ENCODE results near the gene ZNF423. TPM values are rescaled to one million over a fixed set of nuclear protein-coding genes. Genes with fewer than 3 reads are reported as not detected.

Gene ZNF423
- total RNA-seq, 1 donor from 2014 or later: 19.8 TPM

DNA sequence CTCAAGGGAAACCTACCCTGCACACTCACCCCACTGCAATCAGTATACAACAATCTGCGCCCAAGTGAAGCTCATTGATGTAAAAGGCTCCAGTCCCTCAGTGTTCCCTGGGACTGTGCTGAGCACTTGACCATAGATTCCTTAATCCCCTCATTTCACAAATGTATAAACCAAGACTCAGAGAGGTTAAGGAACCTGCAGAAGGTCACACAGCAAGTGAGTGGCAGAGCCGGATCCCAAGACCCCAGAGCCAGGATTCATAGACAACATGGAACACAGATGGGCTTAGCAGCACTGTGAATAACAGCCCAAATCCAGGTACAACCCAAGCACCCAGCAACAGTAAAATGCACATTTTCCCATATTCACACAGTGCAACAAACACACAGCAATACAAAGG, 256.6 kb downstream of the ZNF423 start:
- H3K4me3 Mint-ChIP-seq: no peak overlapping the region
- no peaks in the 10 kb centered on the region for H3K27me3 Mint-ChIP-seq (ENCODE audit: low read depth)
- no peak overlapping the region for H3K27ac Mint-ChIP-seq
- H3K9me3 Mint-ChIP-seq: no peaks in the 10 kb centered on the region
- H3K4me1 Mint-ChIP-seq: peaks cover 37% of the 10 kb centered on the region
- H3K36me3 Mint-ChIP-seq: no peaks in the 10 kb centered on the region
- DNase-seq (ENCODE audit: low spot score in 2 of 2, unreplicated experiment in 2 of 2): peak in 1 of 2 experiments; percentile 5
- TF ChIP-seq, protein P1, sequence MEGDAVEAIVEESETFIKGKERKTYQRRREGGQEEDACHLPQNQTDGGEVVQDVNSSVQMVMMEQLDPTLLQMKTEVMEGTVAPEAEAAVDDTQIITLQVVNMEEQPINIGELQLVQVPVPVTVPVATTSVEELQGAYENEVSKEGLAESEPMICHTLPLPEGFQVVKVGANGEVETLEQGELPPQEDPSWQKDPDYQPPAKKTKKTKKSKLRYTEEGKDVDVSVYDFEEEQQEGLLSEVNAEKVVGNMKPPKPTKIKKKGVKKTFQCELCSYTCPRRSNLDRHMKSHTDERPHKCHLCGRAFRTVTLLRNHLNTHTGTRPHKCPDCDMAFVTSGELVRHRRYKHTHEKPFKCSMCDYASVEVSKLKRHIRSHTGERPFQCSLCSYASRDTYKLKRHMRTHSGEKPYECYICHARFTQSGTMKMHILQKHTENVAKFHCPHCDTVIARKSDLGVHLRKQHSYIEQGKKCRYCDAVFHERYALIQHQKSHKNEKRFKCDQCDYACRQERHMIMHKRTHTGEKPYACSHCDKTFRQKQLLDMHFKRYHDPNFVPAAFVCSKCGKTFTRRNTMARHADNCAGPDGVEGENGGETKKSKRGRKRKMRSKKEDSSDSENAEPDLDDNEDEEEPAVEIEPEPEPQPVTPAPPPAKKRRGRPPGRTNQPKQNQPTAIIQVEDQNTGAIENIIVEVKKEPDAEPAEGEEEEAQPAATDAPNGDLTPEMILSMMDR (IDR thresholded peaks at IDR 0.05; ENCODE audit: unreplicated experiment): no peak

DNA sequence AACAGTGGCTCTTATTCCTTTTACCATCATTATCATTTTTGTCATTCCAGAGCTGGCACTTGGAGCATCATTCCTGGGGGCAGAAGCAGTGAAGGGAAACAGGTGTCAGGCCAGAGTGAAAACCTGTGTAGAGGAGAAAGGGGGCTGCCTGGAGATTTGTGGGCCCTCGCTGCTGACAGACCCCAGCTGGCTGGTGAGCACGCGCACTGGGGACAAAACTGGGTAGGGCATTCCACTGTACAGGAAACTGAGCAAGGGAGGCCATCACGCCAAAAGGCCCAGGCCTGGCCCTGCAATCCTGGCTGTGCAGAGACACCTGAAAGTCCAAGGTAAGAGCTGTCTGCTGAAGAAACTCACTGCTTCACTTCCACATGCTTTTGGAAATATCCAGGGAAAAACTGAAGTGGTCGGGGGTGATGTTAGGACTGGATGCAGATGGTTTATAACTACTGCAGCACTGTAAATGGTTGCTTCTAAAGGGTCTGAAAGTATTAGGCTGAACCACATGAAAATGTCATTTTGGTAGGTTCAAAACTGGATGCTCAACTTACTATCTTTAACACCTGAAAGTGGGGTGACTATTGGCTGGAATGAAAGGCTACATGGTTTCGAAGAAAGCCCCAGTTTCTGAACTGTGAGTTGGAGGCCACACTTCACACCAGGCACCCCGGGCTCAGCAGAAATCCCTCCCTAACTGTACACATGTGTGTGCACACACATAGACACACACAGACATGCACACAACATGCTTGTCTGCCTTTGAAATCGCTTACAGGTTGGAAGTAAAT, 257.3 kb downstream of the ZNF423 start:
- peaks cover 39% of the 10 kb centered on the region for H3K4me1 Mint-ChIP-seq
- H3K9me3 Mint-ChIP-seq: no peaks in the 10 kb centered on the region
- TF ChIP-seq, protein P1 (IDR thresholded peaks at IDR 0.05; ENCODE audit: unreplicated experiment): no peak
- DNase-seq (ENCODE audit: low spot score in 2 of 2, unreplicated experiment in 2 of 2): peak in 1 of 2 experiments; percentile 27
- no peaks in the 10 kb centered on the region for H3K36me3 Mint-ChIP-seq
- no peak overlapping the region for H3K4me3 Mint-ChIP-seq
- H3K27me3 Mint-ChIP-seq (ENCODE audit: low read depth): no peaks in the 10 kb centered on the region
- H3K27ac Mint-ChIP-seq: no peak overlapping the region

DNA sequence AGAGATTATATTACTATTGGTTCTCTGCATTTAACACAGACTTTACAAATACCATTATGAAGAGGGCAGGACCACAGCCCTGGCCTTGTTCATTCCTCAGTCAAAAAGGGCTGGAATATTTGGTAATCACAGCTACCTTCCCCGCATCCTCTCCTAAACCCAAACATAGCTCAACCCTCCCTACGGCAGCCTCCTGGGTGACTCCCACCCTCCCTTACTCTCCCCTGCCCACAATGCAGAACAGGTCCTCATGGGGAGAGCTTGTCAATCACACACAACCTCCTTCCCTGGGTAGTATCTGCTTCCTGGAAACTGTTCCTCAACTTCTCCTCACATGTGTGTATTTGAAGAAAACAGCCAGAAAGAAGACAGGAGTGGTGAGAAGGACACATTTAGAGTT, 258.1 kb downstream of the ZNF423 start:
- peak in 1 of 2 experiments; percentile 20 for DNase-seq (ENCODE audit: low spot score in 2 of 2, unreplicated experiment in 2 of 2)
- Mint-ChIP-seq H3K27ac (no peak overlapping the region), H3K36me3 (no peaks in the 10 kb centered on the region), H3K9me3 (no peaks in the 10 kb centered on the region), H3K4me3 (no peak overlapping the region), H3K4me1 (peaks cover 39% of the 10 kb centered on the region), H3K27me3 (ENCODE audit: low read depth) (peaks cover 2% of the 10 kb centered on the region)
- TF ChIP-seq, protein P1 (IDR thresholded peaks at IDR 0.05; ENCODE audit: unreplicated experiment): no peak

DNA sequence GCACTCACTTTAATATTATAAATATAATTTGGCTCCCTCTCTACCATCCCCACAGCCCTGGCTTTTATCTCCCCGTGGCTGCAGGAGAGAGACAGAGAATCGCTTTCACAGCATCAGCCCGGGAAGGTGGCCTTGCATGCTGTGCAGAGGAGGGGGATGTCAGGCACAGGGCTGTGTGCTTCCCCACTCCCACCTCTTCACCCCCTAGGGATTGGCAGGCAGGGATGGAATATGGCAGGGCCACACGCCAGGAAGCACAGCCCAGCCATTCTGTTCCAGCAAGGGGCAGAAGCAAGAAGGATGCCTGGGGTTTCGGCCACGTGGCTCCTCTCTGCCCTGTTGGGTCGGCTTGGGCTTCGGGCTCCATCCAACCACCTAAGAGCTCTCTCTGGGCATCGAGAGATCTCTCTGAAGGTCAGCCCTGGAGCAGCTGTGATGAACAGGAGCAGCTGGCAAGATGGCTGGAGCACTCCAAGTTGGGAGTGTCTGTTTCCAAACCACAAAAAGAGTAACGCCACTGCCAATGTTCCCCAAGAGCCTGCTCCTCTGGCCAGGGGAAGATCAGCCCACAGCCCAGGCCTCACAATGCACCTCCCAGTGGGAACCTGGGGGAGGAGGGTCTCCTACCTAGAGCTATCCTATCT, 259.1 kb downstream of the ZNF423 start:
- Mint-ChIP-seq H3K9me3 (no peaks in the 10 kb centered on the region), H3K4me3 (no peak overlapping the region), H3K36me3 (no peaks in the 10 kb centered on the region), H3K27me3 (ENCODE audit: low read depth) (peaks cover 2% of the 10 kb centered on the region), H3K27ac (no peak overlapping the region), H3K4me1 (peaks cover 39% of the 10 kb centered on the region)
- TF ChIP-seq, protein P1 (IDR thresholded peaks at IDR 0.05; ENCODE audit: unreplicated experiment): no peak
- DNase-seq (ENCODE audit: low spot score in 2 of 2, unreplicated experiment in 2 of 2): peak in 1 of 2 experiments; percentile 36

DNA sequence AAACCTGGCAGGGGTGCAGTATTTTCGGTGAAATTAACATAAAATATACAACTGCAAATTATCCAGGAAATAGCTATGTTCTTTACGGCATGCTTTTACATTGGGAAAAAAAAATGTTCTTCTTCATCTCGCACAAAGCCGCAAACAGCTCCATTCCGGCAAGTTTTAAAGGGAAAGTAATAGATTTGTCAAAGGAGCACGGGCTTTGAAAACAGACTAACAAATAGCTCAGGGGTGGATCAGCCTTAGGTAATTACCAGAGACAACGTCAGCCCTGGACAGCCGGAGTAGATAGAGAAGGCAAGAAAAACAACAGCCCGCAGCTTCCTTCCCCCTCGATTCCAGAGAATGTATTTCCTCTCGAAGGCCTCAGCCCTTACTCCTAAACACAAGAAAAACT, 259.8 kb downstream of the ZNF423 start:
- TF ChIP-seq, protein P1 (IDR thresholded peaks at IDR 0.05; ENCODE audit: unreplicated experiment): no peak
- Mint-ChIP-seq H3K4me1 (peaks cover 39% of the 10 kb centered on the region), H3K4me3 (peak overlapping the region; percentile 41), H3K27ac (peak overlapping the region; percentile 94), H3K36me3 (no peaks in the 10 kb centered on the region), H3K9me3 (no peaks in the 10 kb centered on the region), H3K27me3 (ENCODE audit: low read depth) (peaks cover 2% of the 10 kb centered on the region)
- peak in 1 of 2 experiments; percentile 37 for DNase-seq (ENCODE audit: low spot score in 2 of 2, unreplicated experiment in 2 of 2)
